Ishikawa (cell line): Measurements from ENCODE around the gene SMYD3.

Experiments
- CREB1 ChIP-seq: IDR thresholded peaks from 2 replicates; pipeline ENCODE4 v1.6.1; 2012; ENCODE audit warnings: low read depth
- EP300 ChIP-seq: IDR thresholded peaks from 2 replicates; pipeline ENCODE4 v1.6.1; 2012; ENCODE audit warnings: borderline replicate concordance
- FOXM1 ChIP-seq: IDR thresholded peaks from 2 replicates; pipeline ENCODE4 v1.6.1; 2012; ENCODE audit warnings: low read depth, borderline replicate concordance
- MAX ChIP-seq: IDR thresholded peaks from 2 replicates; pipeline ENCODE4 v1.6.1; 2012
- RAD21 ChIP-seq: IDR thresholded peaks from 2 replicates; pipeline ENCODE4 v1.6.1; 2012; ENCODE audit warnings: low read depth
- REST ChIP-seq: IDR thresholded peaks from 2 replicates; pipeline ENCODE4 v1.6.1; 2012; ENCODE audit warnings: low read depth, mild to moderate bottlenecking
- TAF1 ChIP-seq: IDR thresholded peaks from 2 replicates; pipeline ENCODE4 v1.6.1; 2012; ENCODE audit warnings: low read depth, mild to moderate bottlenecking
- TEAD4 ChIP-seq: IDR thresholded peaks from 2 replicates; pipeline ENCODE4 v1.6.1; 2012
- YY1 ChIP-seq: IDR thresholded peaks from 2 replicates; pipeline ENCODE4 v1.6.1; 2012; ENCODE audit warnings: low read depth
- ZBTB7A ChIP-seq: IDR thresholded peaks from 2 replicates; pipeline ENCODE4 v1.6.1; 2012; ENCODE audit warnings: low read depth

- TF ChIP-seq CREB1 = no peak
- no peak for TF ChIP-seq ZBTB7A
- TF ChIP-seq EP300 = no peak
- no peak for TF ChIP-seq RAD21
- no peak for TF ChIP-seq TAF1
- TF ChIP-seq MAX = no peak
- no peak for TF ChIP-seq TEAD4
- TF ChIP-seq FOXM1 = no peak
- TF ChIP-seq REST = no peak
- TF ChIP-seq YY1 = no peak
Measured at GRCh38 chr1:246513619-246514343, 6.7 kb upstream of the SMYD3 start.
